Measurements from ENCODE around the gene CA10.

Gene CA10

DNA sequence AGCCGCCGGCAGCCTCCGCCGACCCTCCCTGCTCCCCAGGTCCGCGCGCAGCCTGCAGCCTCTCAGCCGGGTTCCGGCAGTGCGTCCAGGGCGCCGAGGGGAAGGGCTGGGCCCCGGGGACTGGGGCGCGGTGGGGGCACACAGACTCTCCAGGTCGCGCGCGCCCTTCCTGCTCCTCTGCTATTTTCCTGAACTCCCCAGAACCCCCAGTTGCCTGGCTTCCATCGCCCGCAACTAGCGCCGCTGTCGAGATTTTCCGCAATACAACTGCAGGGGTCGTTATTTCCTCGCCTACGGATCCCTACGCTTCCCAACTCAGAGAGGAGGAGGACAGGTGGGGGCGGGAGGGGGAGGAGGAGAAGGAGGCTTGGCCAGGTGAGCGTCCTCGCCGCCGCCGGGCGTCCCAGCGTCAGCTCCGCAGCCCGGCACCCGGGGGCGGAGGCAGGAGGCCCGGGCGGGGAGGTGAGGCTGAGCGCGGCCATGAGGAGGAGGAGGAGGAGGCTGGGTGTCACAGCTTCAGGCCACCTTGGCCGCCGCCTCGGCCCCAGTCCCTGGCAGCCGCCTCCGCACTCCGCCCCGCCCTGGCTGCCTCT, at the start of gene CA10:
CA10 (minus strand) TSS at position 265 of the 593 bp plus-strand sequence.
- Histone ChIP-seq H3K27ac (no peak within 1 kb of the TSS), H3K4me3 (peak within 1 kb of the TSS; percentile 35)
- TF ChIP-seq, protein P1, sequence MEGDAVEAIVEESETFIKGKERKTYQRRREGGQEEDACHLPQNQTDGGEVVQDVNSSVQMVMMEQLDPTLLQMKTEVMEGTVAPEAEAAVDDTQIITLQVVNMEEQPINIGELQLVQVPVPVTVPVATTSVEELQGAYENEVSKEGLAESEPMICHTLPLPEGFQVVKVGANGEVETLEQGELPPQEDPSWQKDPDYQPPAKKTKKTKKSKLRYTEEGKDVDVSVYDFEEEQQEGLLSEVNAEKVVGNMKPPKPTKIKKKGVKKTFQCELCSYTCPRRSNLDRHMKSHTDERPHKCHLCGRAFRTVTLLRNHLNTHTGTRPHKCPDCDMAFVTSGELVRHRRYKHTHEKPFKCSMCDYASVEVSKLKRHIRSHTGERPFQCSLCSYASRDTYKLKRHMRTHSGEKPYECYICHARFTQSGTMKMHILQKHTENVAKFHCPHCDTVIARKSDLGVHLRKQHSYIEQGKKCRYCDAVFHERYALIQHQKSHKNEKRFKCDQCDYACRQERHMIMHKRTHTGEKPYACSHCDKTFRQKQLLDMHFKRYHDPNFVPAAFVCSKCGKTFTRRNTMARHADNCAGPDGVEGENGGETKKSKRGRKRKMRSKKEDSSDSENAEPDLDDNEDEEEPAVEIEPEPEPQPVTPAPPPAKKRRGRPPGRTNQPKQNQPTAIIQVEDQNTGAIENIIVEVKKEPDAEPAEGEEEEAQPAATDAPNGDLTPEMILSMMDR (IDR thresholded peaks at IDR 0.05) = no peak
- DNase-seq (ENCODE audit: low spot score) = no peak

DNA sequence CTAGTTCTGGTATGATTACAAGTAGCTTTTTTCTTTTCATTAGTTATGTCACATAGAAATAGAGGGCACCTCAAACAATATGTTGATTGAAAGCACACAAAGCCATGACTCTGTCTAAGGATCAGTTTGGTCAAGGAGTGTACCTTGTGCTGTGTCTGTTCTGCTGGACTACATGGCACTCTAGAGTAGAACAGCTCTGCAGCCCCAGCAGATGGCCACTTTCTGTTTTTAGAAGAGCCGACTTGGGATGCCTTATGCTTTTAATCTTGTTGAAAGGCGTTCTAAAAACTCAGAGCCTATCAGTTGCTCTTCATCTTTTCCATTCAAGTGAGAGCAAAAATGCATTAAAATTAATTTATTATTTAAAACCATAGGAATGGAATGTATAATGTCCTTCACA, 49.3 kb upstream of the CA10 start:
- no peak for DNase-seq (ENCODE audit: low spot score)
- TF ChIP-seq, protein P1 (IDR thresholded peaks at IDR 0.05) = no peak
- no peak overlapping the region for H3K4me3 ChIP-seq
- no peak overlapping the region for H3K27ac ChIP-seq

DNA sequence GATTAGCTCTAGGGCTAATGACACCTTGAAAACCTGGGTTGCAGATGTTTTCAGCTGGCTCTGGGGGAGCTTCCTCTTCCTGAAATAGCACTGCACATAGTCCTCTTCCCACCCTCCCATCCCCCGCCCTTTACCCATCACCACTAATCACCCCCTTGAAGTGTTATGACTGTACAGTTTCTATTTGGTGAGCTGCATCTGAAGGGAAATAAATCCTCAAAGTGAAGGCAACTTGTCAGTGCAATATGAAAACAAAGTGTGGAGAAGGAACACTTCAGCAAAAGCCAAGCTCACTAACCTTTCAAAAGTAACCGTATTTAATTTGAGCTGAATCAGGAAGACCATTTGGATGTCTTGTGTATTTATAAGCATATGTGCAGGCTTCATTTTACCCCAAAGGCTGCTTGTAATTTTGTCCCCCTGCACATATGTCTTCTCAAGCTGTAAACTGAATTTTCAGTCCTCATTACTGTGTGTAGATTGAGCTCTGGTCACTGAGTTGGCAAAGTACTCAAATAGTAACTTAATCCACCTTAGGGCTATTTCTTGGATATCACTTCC, 44.1 kb upstream of the CA10 start:
- TF ChIP-seq, protein P1 (IDR thresholded peaks at IDR 0.05) = no peak
- Histone ChIP-seq H3K4me3 (no peak overlapping the region), H3K27ac (no peak overlapping the region)
- DNase-seq (ENCODE audit: low spot score) = no peak

DNA sequence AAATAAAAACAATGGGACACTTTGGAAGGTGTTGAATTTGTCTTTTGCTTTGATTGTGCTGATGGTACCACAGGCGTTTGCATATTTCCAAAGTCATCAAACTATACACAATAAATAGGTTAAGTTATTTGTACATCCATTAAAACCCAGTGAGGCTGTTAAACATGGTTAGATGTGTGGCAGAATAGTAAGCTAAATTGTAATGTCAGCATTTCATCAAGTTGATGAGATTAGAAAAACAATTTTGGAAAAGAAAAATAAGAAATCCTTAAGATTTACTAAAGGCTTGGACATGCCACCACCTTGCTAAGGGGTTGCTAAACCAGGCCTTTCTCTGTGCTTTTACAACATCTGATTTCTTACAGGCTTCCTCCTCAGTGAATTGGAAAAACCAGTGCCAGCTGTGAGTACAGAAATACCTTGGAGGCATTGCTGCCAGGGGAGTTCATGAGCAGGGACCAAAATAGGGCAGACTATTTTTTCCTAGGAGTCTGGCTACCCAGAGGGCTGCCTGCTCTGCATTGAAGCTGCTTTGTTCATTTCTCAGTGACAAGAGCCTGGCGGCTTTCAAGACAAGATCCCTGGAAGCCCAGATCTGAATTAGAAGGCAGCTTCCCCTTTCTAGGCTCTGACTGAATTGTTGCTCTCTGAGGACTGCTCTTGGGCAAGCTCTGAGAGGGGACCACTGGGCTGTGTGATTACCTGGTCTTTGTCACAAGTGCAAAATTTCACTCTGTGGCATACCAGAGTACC, 43.4 kb upstream of the CA10 start:
- Histone ChIP-seq H3K27ac (no peak overlapping the region), H3K4me3 (no peak overlapping the region)
- DNase-seq (ENCODE audit: low spot score) = no peak
- TF ChIP-seq, protein P1 (IDR thresholded peaks at IDR 0.05) = no peak

DNA sequence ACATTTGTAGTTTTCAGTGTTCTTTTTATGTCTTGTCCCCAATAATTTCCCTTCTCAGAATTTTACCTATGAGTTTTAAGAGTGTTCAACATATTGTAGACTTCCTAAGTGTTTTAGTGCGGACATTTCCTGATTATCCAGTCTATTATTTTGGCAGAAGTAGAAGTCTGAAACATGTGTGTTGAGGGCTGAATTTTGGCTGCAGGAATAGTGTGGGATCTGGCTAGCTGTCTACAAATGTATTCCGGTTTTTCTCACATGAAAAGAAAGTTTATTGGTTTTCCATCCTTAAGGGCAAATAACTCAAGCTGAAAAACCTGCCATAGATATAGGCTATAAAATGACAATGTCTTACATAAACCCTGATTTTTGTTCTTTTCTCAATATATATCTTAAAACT, 33.0 kb upstream of the CA10 start:
- Histone ChIP-seq H3K27ac (no peak overlapping the region), H3K4me3 (no peak overlapping the region)
- TF ChIP-seq, protein P1 (IDR thresholded peaks at IDR 0.05) = no peak
- DNase-seq (ENCODE audit: low spot score) = no peak

DNA sequence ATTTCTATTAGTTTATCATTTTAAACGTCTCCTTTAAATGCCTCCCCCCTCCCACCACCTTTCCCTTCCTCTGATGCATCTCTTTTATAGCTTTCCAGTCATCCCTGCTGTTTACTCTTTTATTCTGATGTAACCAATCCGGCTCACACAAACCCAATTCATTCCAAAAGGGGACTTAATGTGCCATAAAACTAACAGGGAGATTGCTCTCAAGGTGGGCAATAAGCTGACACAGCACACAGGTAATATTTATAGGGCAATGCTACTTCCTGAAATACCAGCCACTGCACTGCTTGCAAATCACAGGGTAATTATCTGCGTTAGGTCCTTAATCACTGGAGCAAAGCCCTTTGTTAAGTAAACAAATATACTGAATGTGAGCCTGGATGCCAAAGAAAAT, 23.3 kb upstream of the CA10 start:
- H3K4me3 ChIP-seq = no peak overlapping the region
- DNase-seq (ENCODE audit: low spot score) = no peak
- TF ChIP-seq, protein P1 (IDR thresholded peaks at IDR 0.05) = no peak
- H3K27ac ChIP-seq = no peak overlapping the region

DNA sequence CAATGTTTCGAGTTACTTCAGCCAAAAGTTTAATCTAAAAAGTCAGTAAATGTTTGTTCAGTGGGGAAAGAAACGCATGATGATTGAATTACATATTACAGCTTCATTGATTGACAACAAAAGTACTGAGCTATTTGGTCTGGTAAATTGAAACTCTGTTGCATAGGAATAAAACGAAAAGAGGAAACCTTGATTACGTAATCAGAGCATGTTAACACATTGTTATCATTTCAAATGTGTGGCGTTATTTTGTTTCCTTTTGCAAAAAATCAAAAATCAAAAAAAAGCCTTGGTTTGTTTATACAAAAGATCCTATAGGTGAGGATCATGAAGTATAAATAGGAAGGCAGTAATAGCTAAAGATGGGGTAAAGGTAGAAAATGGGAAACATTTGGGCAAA, 19.5 kb upstream of the CA10 start:
- no peak overlapping the region for H3K27ac ChIP-seq
- H3K4me3 ChIP-seq = no peak overlapping the region
- TF ChIP-seq, protein P1 (IDR thresholded peaks at IDR 0.05) = no peak
- DNase-seq (ENCODE audit: low spot score) = no peak

Measured in coronary artery (tissue), 2 donors.